ENCODE measurements around the gene LRRC4C. TPM values are rescaled to one million over a fixed set of nuclear protein-coding genes. Genes with fewer than 3 reads are reported as not detected.

LRRC4C gene
- total RNA-seq, 1 donor, result 0.27 TPM

DNA sequence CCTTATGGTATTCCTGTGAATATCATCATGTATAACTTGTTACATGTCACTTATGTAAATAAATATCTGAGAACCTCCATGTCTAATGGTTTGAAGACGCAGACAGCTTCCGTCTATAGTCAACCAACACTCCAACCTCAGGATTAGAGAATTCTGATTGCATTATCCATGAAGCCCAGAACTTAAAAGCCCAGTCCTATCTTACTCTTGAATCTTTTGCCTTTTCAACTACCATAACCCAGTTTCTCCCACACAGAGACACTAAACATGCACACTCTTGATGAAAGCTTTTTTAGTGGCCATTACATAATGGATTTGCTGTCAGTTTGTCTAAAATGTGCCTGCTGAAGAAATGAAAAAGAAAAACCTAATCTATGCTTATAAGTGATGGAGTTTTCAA, 1219.2 kb downstream of the LRRC4C start:
- DNase-seq (ENCODE audit: low read depth), result no peak
- TF ChIP-seq, protein P1, sequence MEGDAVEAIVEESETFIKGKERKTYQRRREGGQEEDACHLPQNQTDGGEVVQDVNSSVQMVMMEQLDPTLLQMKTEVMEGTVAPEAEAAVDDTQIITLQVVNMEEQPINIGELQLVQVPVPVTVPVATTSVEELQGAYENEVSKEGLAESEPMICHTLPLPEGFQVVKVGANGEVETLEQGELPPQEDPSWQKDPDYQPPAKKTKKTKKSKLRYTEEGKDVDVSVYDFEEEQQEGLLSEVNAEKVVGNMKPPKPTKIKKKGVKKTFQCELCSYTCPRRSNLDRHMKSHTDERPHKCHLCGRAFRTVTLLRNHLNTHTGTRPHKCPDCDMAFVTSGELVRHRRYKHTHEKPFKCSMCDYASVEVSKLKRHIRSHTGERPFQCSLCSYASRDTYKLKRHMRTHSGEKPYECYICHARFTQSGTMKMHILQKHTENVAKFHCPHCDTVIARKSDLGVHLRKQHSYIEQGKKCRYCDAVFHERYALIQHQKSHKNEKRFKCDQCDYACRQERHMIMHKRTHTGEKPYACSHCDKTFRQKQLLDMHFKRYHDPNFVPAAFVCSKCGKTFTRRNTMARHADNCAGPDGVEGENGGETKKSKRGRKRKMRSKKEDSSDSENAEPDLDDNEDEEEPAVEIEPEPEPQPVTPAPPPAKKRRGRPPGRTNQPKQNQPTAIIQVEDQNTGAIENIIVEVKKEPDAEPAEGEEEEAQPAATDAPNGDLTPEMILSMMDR (IDR thresholded peaks at IDR 0.05; ENCODE audit: insufficient read depth, low read length), result no peak
- no peak overlapping the region for H3K4me3 ChIP-seq (ENCODE audit: low read depth, low read length)

DNA sequence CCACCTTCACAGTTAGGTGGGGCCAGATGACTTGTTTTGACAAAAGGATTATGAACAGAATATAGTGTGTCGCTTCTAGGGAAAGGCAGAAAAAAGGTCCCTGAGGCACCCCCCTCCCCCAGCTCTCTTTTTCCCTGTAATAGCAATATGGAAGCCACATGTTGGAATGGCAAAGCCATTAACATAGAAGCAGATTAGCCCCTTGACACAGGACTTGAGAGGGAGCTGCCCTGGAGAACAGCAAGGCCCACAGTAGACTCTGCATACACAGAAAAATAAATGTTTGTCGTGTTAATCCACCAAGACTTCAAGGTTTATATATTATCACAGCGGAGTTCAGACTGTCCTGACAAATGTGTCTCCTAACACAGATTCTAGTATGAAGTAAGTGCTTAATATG, 1222.9 kb downstream of the LRRC4C start:
- no peak overlapping the region for H3K4me3 ChIP-seq (ENCODE audit: low read depth, low read length)
- no peak for DNase-seq (ENCODE audit: low read depth)
- TF ChIP-seq, protein P1 (IDR thresholded peaks at IDR 0.05; ENCODE audit: insufficient read depth, low read length), result no peak

DNA sequence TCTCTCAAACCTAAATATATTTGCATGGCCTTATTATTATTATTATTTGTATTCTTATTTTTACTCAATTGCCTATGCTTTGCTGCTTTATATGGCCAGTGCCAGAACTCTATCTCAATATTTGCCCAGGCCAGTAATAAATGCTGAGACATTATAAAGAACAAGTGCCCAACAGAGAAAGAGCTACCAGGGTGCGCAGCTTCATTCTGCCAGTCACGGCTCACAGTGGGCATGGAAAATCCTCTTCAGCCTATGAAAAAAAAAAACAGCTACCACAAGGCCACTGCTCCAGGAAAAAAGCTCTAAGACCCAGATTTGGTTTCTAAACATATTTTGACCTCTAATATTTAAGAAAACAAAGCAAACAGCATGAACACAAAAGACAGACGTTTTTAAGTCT, 1223.6 kb downstream of the LRRC4C start:
- TF ChIP-seq, protein P1 (IDR thresholded peaks at IDR 0.05; ENCODE audit: insufficient read depth, low read length), result no peak

DNA sequence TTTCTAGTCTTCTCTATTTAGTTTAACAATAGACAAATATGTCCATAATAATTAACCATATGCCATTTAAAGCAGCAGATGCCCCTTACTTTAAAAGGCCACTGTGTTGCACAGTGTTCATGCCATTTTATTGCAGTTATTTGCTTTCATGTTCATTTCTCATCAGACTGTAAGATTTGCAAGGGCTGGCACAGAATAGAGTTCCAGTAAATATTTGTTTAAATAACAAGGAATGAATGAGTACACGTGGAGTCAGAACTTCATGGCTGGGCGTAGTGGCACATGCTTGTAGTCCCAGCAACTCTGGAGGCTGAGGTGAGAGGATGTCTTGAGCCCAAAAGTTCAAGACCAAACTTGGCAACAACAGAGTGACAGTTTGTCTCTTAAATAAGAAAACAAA, 1228.6 kb downstream of the LRRC4C start:
- TF ChIP-seq, protein P1 (IDR thresholded peaks at IDR 0.05; ENCODE audit: insufficient read depth, low read length), result no peak

More for the DNA sequence above, 1223.6 kb downstream of the LRRC4C start:
- DNase-seq (ENCODE audit: low read depth), result no peak
- no peak overlapping the region for H3K4me3 ChIP-seq (ENCODE audit: low read depth, low read length)

DNA sequence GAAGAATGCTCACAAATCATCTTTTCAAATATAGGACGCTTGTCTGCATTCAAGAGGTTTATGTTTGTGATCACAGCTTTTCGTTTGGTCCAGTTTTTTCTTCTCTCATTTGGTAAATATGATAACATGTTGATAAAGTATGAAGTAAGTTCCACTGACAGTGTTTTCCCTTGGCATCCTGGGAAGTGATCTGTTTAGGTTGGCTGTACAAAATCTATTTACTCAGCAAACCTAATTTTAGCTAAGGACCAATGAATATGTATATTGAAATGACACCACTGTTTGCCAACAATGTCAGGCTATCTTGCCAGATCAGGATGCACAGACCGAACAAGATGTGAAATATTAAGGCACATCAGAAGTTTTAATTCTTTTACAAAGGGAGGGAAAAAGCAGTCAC, 1230.8 kb downstream of the LRRC4C start:
- no peak overlapping the region for H3K4me3 ChIP-seq (ENCODE audit: low read depth, low read length)
- no peak for DNase-seq (ENCODE audit: low read depth)
- TF ChIP-seq, protein P1 (IDR thresholded peaks at IDR 0.05; ENCODE audit: insufficient read depth, low read length), result no peak

More for the DNA sequence above, 1228.6 kb downstream of the LRRC4C start:
- H3K4me3 ChIP-seq (ENCODE audit: low read depth, low read length), result no peak overlapping the region
- DNase-seq (ENCODE audit: low read depth), result no peak

DNA sequence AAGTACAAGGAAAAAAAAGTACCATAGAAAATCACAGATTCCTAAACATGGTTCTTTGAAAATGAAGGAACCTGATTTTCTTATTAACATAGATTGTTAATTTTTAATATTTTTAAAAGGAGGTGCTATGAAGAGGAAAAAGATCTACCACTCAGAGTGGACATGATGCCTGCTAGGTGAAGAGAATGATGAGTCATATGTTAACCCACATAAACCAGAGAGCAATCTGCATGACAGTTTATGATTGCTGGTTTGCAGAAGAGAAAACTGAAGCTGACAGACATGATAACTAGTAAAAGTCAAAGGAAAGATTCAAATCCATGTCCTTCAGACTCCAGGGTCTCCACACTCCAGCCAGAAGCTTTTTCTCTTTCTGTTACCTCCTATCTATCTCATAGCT, 1231.7 kb downstream of the LRRC4C start:
- no peak for DNase-seq (ENCODE audit: low read depth)
- H3K4me3 ChIP-seq (ENCODE audit: low read depth, low read length), result no peak overlapping the region
- TF ChIP-seq, protein P1 (IDR thresholded peaks at IDR 0.05; ENCODE audit: insufficient read depth, low read length), result no peak

DNA sequence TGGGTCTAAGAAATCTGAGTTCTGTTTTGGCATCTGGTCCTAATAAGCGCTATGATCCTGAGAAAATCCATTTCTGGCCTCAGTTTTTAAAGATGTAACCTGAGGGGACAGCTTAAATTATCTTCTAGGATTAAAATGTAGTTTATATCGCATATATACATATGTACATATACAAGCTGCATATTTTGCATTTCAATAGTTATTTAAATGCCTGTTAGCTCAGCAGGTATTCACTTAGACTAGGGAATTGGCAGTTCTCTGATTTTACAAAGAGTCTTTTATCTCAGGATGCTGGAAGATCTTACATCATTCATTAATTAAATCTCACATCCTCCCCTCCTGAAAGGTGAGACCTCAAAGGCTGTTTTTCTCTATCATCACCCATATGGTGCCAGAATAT, 1232.8 kb downstream of the LRRC4C start:
- TF ChIP-seq, protein P1 (IDR thresholded peaks at IDR 0.05; ENCODE audit: insufficient read depth, low read length), result no peak
- no peak overlapping the region for H3K4me3 ChIP-seq (ENCODE audit: low read depth, low read length)
- no peak for DNase-seq (ENCODE audit: low read depth)
